Measurements from ENCODE around the gene CLDN9.

DNA sequence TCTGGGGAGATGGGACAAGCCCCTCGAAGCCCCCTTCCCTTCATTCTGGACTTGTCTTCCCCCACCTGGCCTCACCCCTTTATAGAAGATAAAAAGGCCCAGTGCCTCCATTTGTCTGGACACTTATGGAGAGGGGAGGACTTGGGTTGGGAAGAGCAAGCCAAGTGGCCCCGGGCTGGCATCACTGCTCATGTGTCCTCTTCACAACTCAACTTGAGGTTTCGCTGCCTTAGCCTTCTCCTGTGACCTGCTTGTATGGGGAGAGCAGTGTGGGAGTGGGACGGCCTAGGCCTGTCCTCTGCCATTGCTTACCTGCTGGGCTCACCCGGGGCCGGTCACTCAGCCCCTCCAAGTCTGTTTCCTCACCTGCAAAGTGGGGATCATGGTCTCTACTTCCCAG lies 42.2 kb upstream of the CLDN9 start:
- TF ChIP-seq, protein P1, sequence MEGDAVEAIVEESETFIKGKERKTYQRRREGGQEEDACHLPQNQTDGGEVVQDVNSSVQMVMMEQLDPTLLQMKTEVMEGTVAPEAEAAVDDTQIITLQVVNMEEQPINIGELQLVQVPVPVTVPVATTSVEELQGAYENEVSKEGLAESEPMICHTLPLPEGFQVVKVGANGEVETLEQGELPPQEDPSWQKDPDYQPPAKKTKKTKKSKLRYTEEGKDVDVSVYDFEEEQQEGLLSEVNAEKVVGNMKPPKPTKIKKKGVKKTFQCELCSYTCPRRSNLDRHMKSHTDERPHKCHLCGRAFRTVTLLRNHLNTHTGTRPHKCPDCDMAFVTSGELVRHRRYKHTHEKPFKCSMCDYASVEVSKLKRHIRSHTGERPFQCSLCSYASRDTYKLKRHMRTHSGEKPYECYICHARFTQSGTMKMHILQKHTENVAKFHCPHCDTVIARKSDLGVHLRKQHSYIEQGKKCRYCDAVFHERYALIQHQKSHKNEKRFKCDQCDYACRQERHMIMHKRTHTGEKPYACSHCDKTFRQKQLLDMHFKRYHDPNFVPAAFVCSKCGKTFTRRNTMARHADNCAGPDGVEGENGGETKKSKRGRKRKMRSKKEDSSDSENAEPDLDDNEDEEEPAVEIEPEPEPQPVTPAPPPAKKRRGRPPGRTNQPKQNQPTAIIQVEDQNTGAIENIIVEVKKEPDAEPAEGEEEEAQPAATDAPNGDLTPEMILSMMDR (IDR thresholded peaks at IDR 0.05) = no peak
- TF ChIP-seq POLR2A (IDR thresholded peaks at IDR 0.05) = no peak

All from upper lobe of left lung (tissue), 4 donors.